Chondrocyte (in vitro differentiated cells): ENCODE results near the gene LIPC. TPM values are rescaled to one million over a fixed set of nuclear protein-coding genes. Genes with fewer than 3 reads are reported as not detected.

Source experiments
- DNase-seq: peaks from one replicate; pipeline ENCODE4 v3.0.0; 2021; ENCODE audit warnings: mixed read lengths, low spot score
- H3K27ac Mint-ChIP-seq: one replicate; pipeline ENCODE4 v1.8.0; 2021; ENCODE audit warnings: mild to moderate bottlenecking, moderate library complexity, mixed read lengths; ENCODE audit not compliant: unreplicated experiment
- H3K27me3 Mint-ChIP-seq: 2 replicates; pipeline ENCODE4 v1.8.0; 2021; ENCODE audit warnings: low read depth, mixed read lengths
- H3K36me3 Mint-ChIP-seq: 2 replicates; pipeline ENCODE4 v1.8.0; 2021; ENCODE audit warnings: low read depth, mixed read lengths
- H3K4me1 Mint-ChIP-seq: 2 replicates; pipeline ENCODE4 v1.8.0; 2021; ENCODE audit warnings: low read depth, mild to moderate bottlenecking, mixed read lengths
- H3K4me3 Mint-ChIP-seq: one replicate; pipeline ENCODE4 v1.8.0; 2021; ENCODE audit warnings: mild to moderate bottlenecking, moderate library complexity, mixed read lengths; ENCODE audit not compliant: unreplicated experiment
- H3K9me3 Mint-ChIP-seq: 2 replicates; pipeline ENCODE4 v1.8.0; 2021; ENCODE audit warnings: low read depth, mixed read lengths
- CTCF ChIP-seq: fragments of 200-600 bp; sonication (generic); IDR thresholded peaks from 2 replicates; pipeline ENCODE4 v1.5.0; 2021; ENCODE audit warnings: antibody characterized with exemption, mild to moderate bottlenecking, moderate library complexity
- total RNA-seq: library from RNA; stranded (reverse); gene quantifications from 3 replicates; pipeline ENCODE4 v1.2.1, GENCODE V29; 2021

Gene LIPC
- total RNA-seq, 1 donor from 2014 or later = not detected

GRCh38 chr15:58407778-58408177 is 24.0 kb upstream of the LIPC start:
- no peak for DNase-seq
- Mint-ChIP-seq H3K27ac (no peak overlapping the region), H3K9me3 (no peaks in the 10 kb centered on the region), H3K36me3 (peaks cover 1% of the 10 kb centered on the region), H3K4me3 (no peak overlapping the region), H3K27me3 (peaks cover 1% of the 10 kb centered on the region), H3K4me1 (no peaks in the 10 kb centered on the region)
- TF ChIP-seq CTCF = no peak

GRCh38 chr15:58409861-58410260 is 21.9 kb upstream of the LIPC start:
- peaks cover 1% of the 10 kb centered on the region for H3K36me3 Mint-ChIP-seq
- H3K27me3 Mint-ChIP-seq = peaks cover 1% of the 10 kb centered on the region
- no peak for TF ChIP-seq CTCF
- no peak for DNase-seq
- no peak overlapping the region for H3K4me3 Mint-ChIP-seq
- H3K4me1 Mint-ChIP-seq = no peaks in the 10 kb centered on the region
- H3K27ac Mint-ChIP-seq = no peak overlapping the region
- no peaks in the 10 kb centered on the region for H3K9me3 Mint-ChIP-seq

GRCh38 chr15:58410353-58410752 is 21.4 kb upstream of the LIPC start:
- no peak for DNase-seq
- no peak overlapping the region for H3K27ac Mint-ChIP-seq
- no peak overlapping the region for H3K4me3 Mint-ChIP-seq

GRCh38 chr15:58413253-58413652 is 18.5 kb upstream of the LIPC start:
- Mint-ChIP-seq H3K36me3 (no peaks in the 10 kb centered on the region), H3K27ac (no peak overlapping the region), H3K4me3 (no peak overlapping the region), H3K4me1 (peaks cover 4% of the 10 kb centered on the region), H3K9me3 (no peaks in the 10 kb centered on the region), H3K27me3 (no peaks in the 10 kb centered on the region)
- no peak for TF ChIP-seq CTCF
- DNase-seq = no peak

More at GRCh38 chr15:58410353-58410752, 21.4 kb upstream of the LIPC start:
- no peaks in the 10 kb centered on the region for H3K4me1 Mint-ChIP-seq
- no peak for TF ChIP-seq CTCF
- peaks cover 1% of the 10 kb centered on the region for H3K36me3 Mint-ChIP-seq
- H3K9me3 Mint-ChIP-seq = no peaks in the 10 kb centered on the region
- peaks cover 1% of the 10 kb centered on the region for H3K27me3 Mint-ChIP-seq

- H3K4me3 Mint-ChIP-seq = no peak overlapping the region
- no peaks in the 10 kb centered on the region for H3K36me3 Mint-ChIP-seq
- no peaks in the 10 kb centered on the region for H3K9me3 Mint-ChIP-seq
- DNase-seq = no peak
- no peak for TF ChIP-seq CTCF
- H3K27me3 Mint-ChIP-seq = peaks cover 2% of the 10 kb centered on the region
- no peak overlapping the region for H3K27ac Mint-ChIP-seq
- peaks cover 4% of the 10 kb centered on the region for H3K4me1 Mint-ChIP-seq
Measured at GRCh38 chr15:58415636-58416035, 16.2 kb upstream of the LIPC start.
